Spleen (tissue), 11 donors: ENCODE results near the gene OXSM. TPM values are rescaled to one million over a fixed set of nuclear protein-coding genes. Genes with fewer than 3 reads are reported as not detected.

Experiments
- DNase-seq: peaks from one replicate; pipeline ENCODE4 v3.0.0-alpha.2; 2020
- H3K27ac ChIP-seq, 8 donors: fragments of 200-600 bp; sonication (generic) in 7 of 8; 1 replicate in 4 of 8; 2 replicates in 4 of 8; pipeline versions ENCODE4 v1.5.0 to v1.8.0; 2016 to 2021; ENCODE audit warnings: inconsistent platforms in 4 of 8, mild to moderate bottlenecking in 4 of 8, moderate library complexity in 1 of 8
- H3K27me3 ChIP-seq, 7 donors: fragments of 200-600 bp; sonication (generic) in 6 of 7; replicated peaks in 1 of 7; 1 replicate in 4 of 7; 2 replicates in 3 of 7; pipeline versions ENCODE4 v1.5.0 to v1.8.0; 2016 to 2021; ENCODE audit warnings: inconsistent platforms in 3 of 7, mild to moderate bottlenecking in 1 of 7
- H3K36me3 ChIP-seq, 6 donors: fragments of 200-600 bp; sonication (generic) in 5 of 6; 1 replicate in 4 of 6; 2 replicates in 2 of 6; pipeline versions ENCODE4 v1.5.0 to v1.8.0; 2016 to 2021; ENCODE audit warnings: inconsistent platforms in 2 of 6
- H3K4me1 ChIP-seq, 6 donors: fragments of 200-600 bp; sonication (generic) in 5 of 6; 1 replicate in 3 of 6; 2 replicates in 3 of 6; pipeline versions ENCODE4 v1.5.0 to v1.8.0; 2016 to 2021; ENCODE audit warnings: inconsistent platforms in 3 of 6
- H3K4me3 ChIP-seq, 8 donors: fragments of 200-600 bp; sonication (generic) in 7 of 8; 1 replicate in 4 of 8; 2 replicates in 4 of 8; pipeline versions ENCODE4 v1.5.0 to v1.8.0; 2016 to 2021; ENCODE audit warnings: inconsistent platforms in 4 of 8, mild to moderate bottlenecking in 4 of 8, moderate library complexity in 2 of 8
- H3K9me3 ChIP-seq, 8 donors: fragments of 200-600 bp; sonication (generic) in 7 of 8; 1 replicate in 4 of 8; 2 replicates in 4 of 8; pipeline versions ENCODE4 v1.5.0 to v1.8.0; 2016 to 2021; ENCODE audit warnings: inconsistent platforms in 4 of 8
- POLR2A ChIP-seq, 3 donors: fragments of 450-650 bp; IDR thresholded peaks; one replicate each; pipeline ENCODE4 v1.5.1; 2017; ENCODE audit warnings: antibody characterized with exemption in 3 of 3, mild to moderate bottlenecking in 1 of 3
- POLR2AphosphoS5 ChIP-seq, 3 donors: sonication (generic); formaldehyde crosslinking; IDR thresholded peaks; one replicate each; pipeline ENCODE4 v1.5.1; 2017; ENCODE audit warnings: antibody characterized with exemption in 3 of 3
- WGBS, 5 donors: extraction: QIAGEN DNeasy Blood & Tissue Kit in 3 of 5; methylation state at CpG; one replicate each; pipeline versions ENCODE4 v1.1.5 to v1.1.7; 2013 to 2018; 5-methylcytosine and 5-hydroxymethylcytosine counted together
- intact Hi-C: fragments of 100-400 bp; cut with DNase I; formaldehyde crosslinking; loops from one replicate; pipeline ENCODE4 v1.15.0; 2023; ENCODE audit warnings: low total_unique reads
- polyA plus RNA-seq, 3 donors: library from polyadenylated mRNA; stranded (reverse); fragments of 200-250 nt; gene quantifications; one replicate each; pipeline ENCODE4 v1.2.1, GENCODE V29; 2013
- total RNA-seq, 7 donors: library from RNA; depleted of rRNA in 3 of 7; stranded (reverse); fragments of >200 nt in 3 of 7; fragmentation: NEBNext Ultra II Directional in 4 of 7; extraction: Animal tissue kit (Norgen Biotek cat#: 25700) in 4 of 7; gene quantifications; one replicate each; pipeline versions ENCODE4 v1.1.0 to v1.2.1, GENCODE V29; 2016 to 2021
- TF ChIP-seq, protein P1 (sequence below), 11 experiments: fragments of 200-600 bp in 7 of 11; fragments of 450-650 bp in 4 of 11; sonication (generic) in 4 of 11; IDR thresholded peaks in 8 of 11; conservative IDR thresholded peaks in 3 of 11; 1 replicate in 7 of 11; 2 replicates in 4 of 11; pipeline versions ENCODE4 v1.4.0 to v1.8.0; 2016 to 2021; ENCODE audit warnings: antibody characterized with exemption in 11 of 11, inconsistent platforms in 4 of 11, mild to moderate bottlenecking in 1 of 11
- donor health status: healthy with polysubstance abuse.
- donor health status: DM: no; HTN: no; CAD: no; lungs with moderate emphysema.
- donor health status: DM: no; HTN: no; CAD: no.
- donor health status: Bipolar disorder and iron deficiency.
- donor health status: healthy.
- donor health status: DM: no; HTN: no; CAD: no.
- donor health status: DM: yes; HTN: yes; CAD: no.

Gene OXSM
- total and polyA plus RNA-seq, 10 donors: 6.9 to 18.7 (median 10.2) TPM

DNA sequence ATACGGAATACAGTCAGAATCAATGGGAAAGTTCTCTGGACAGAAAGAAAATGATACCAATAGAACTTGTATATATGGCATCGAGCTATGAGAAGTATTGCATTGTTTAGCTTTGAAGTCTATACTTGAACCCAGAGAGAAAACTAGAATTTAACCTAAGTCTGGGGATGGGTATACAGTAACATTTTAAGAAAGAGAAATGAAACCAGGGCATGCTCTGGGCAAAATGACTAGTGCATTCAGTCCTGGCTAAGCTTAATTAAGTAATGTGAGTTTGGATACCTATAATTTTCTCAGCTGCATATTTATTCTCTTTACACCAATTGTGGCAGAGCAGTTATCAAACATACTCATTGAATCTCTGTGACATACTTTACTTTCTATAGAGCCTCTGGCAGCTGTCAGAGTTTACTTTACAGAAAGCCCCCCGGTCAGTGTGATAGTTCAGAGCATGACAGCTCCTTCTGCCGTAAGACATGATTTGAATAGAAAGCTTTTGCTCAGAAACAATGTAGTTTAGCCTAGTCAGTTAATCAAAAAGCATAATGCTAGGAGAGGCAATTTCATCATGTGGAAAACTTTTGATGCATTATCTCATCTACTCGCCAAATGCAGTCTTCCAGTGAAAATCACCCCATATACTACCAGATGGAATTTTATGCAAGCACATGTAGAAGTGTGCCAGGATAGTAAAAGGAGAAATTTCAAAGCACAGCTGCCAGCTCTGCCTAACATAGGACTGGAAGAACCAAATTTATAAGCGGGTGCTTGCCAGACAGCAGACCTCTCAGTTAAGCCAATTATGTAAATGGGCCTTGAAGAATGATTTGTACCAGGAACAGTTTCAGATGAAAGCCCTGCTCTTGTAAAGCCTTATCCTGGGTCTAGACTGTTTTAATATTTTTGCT is 40.7 kb downstream of the OXSM start:
- Histone ChIP-seq H3K27me3 (no peaks in the 10 kb centered on the region), H3K4me1 (peaks cover 0 to 6% (median 0%) of the 10 kb centered on the region in 6 donors), H3K4me3 (no peak overlapping the region), H3K36me3 (no peaks in the 10 kb centered on the region), H3K9me3 (no peaks in the 10 kb centered on the region), H3K27ac (no peak overlapping the region)
- DNase-seq: no peak
- TF ChIP-seq POLR2A (IDR thresholded peaks at IDR 0.05) (no peak), POLR2AphosphoS5 (IDR thresholded peaks at IDR 0.05) (no peak)
- TF ChIP-seq, protein P1, sequence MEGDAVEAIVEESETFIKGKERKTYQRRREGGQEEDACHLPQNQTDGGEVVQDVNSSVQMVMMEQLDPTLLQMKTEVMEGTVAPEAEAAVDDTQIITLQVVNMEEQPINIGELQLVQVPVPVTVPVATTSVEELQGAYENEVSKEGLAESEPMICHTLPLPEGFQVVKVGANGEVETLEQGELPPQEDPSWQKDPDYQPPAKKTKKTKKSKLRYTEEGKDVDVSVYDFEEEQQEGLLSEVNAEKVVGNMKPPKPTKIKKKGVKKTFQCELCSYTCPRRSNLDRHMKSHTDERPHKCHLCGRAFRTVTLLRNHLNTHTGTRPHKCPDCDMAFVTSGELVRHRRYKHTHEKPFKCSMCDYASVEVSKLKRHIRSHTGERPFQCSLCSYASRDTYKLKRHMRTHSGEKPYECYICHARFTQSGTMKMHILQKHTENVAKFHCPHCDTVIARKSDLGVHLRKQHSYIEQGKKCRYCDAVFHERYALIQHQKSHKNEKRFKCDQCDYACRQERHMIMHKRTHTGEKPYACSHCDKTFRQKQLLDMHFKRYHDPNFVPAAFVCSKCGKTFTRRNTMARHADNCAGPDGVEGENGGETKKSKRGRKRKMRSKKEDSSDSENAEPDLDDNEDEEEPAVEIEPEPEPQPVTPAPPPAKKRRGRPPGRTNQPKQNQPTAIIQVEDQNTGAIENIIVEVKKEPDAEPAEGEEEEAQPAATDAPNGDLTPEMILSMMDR (IDR thresholded peaks at IDR 0.05 in 8 of 11, conservative IDR thresholded peaks at IDR 0.05 in 3 of 11): no peak
- 90 to 96% (median 93%) methylated on average over 6 of the region's 6 CpGs for WGBS, 5 donors
- intact Hi-C loops: no loop called here

DNA sequence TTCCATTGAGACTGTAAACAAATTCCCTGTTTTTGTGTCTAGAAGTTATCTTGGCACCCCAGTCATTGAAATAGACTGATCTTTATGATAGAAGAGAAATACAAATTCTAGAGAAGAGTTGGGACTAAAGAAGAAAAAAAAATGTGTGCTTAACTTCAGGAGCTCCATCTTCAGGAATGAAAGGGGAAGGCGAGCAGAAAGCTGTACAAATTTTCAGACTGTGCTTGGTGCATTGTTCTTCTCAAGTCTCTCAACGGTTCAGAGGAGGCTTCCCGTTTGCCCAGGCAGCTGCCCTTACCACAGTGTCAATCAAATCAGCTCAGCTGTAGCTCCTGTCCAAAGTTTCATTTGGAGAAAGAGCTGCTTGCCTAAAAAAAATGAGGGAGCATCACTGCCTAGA is 41.7 kb downstream of the OXSM start:
- no peaks in the 10 kb centered on the region for H3K27me3 ChIP-seq
- H3K4me3 ChIP-seq: no peak overlapping the region
- peaks cover 0 to under 1% (median 0%) of the 10 kb centered on the region in 6 donors for H3K4me1 ChIP-seq
- TF ChIP-seq, protein P1 (IDR thresholded peaks at IDR 0.05 in 8 of 11, conservative IDR thresholded peaks at IDR 0.05 in 3 of 11): no peak
- no peak for TF ChIP-seq POLR2AphosphoS5 (IDR thresholded peaks at IDR 0.05)
- TF ChIP-seq POLR2A (IDR thresholded peaks at IDR 0.05): no peak
- H3K9me3 ChIP-seq: no peaks in the 10 kb centered on the region
- intact Hi-C loops: no loop called here
- H3K36me3 ChIP-seq: no peaks in the 10 kb centered on the region
- H3K27ac ChIP-seq: no peak overlapping the region
- WGBS, 5 donors: 5 to 10% (median 7%) methylated on average over 3 of the region's 3 CpGs
- DNase-seq: no peak

DNA sequence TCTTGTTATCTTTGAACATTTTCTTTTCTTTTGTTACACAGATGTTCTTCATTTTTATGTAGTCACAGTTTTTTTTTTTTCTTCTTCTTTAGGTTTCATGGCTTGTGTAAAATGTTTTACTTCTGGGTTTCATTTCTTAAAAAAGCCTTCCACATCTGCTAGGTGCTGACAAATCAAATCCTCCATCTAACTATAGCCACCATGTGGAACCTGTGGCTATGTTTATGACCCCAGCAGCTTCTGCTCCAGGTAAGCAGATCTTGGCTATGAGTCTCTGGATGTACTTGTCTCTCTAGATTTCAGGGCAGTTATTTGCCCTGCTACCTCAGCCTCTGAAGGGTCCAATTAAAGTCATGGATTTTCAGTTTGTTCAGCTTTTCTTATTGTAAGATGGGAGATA is 44.5 kb downstream of the OXSM start:
- Histone ChIP-seq H3K4me3 (no peak overlapping the region), H3K36me3 (no peaks in the 10 kb centered on the region), H3K9me3 (peaks cover 0 to 9% (median 6%) of the 10 kb centered on the region in 8 donors), H3K27me3 (no peaks in the 10 kb centered on the region), H3K4me1 (no peaks in the 10 kb centered on the region), H3K27ac (no peak overlapping the region)
- no peak for DNase-seq
- TF ChIP-seq, protein P1 (IDR thresholded peaks at IDR 0.05 in 8 of 11, conservative IDR thresholded peaks at IDR 0.05 in 3 of 11): no peak
- TF ChIP-seq POLR2AphosphoS5 (IDR thresholded peaks at IDR 0.05) (no peak), POLR2A (IDR thresholded peaks at IDR 0.05) (no peak)
- intact Hi-C loops: no loop called here

DNA sequence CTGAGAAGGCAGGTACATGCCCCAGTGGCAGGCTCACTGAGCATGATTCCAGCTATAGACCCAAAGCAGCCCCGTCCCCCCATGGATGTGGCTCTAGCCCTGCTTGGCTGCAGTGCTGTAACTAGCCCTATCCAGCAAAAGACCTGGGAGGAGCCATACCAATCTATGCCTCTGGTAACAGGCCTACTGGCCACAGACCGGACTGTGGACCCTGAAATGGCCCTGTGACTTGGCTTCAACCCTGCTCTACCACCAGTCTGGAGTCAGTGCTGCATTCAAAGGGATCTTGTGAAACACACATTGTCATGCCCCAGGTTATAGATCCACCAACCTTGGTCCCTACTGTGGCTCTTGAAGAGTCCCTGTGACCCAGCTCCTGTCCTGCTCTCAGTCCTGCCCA is 46.7 kb downstream of the OXSM start:
- no peaks in the 10 kb centered on the region for H3K27me3 ChIP-seq
- TF ChIP-seq POLR2AphosphoS5 (IDR thresholded peaks at IDR 0.05) (no peak), POLR2A (IDR thresholded peaks at IDR 0.05) (no peak)
- TF ChIP-seq, protein P1 (IDR thresholded peaks at IDR 0.05 in 8 of 11, conservative IDR thresholded peaks at IDR 0.05 in 3 of 11): no peak

More for the DNA sequence above, 46.7 kb downstream of the OXSM start:
- H3K9me3 ChIP-seq: peaks cover 0 to 9% (median 6%) of the 10 kb centered on the region in 8 donors
- no peak for DNase-seq
- WGBS, 5 donors: 88 to 100% (median 90%) methylated on average over 2 of the region's 2 CpGs
- no peak overlapping the region for H3K27ac ChIP-seq
- H3K4me3 ChIP-seq: no peak overlapping the region
- intact Hi-C loops: no loop called here
- H3K36me3 ChIP-seq: no peaks in the 10 kb centered on the region
- H3K4me1 ChIP-seq: no peaks in the 10 kb centered on the region
